Measurements from ENCODE around the gene ZNF892. TPM values are rescaled to one million over a fixed set of nuclear protein-coding genes. Genes with fewer than 3 reads are reported as not detected.

ZNF892 gene
- total RNA-seq, 1 donor from 2014 or later: 20.2 TPM

GRCh38 chr2:95165371-95166064 is 41.8 kb upstream of the ZNF892 start, which contains the start of gene ZNF2:
Gene ZNF2 (plus strand): TSS chr2:95165809. CDS start chr2:95176227, 10,418 bp downstream.
- Mint-ChIP-seq H3K27me3 (ENCODE audit: low read depth) (no peaks in the 10 kb centered on the region), H3K36me3 (ENCODE audit: low read depth) (no peaks in the 10 kb centered on the region), H3K4me3 (peak within 1 kb of the TSS; percentile 100), H3K27ac (ENCODE audit: unreplicated experiment) (peak within 1 kb of the TSS; percentile 98), H3K4me1 (peaks cover 31% of the 10 kb centered on the region), H3K9me3 (no peaks in the 10 kb centered on the region)
- TF ChIP-seq, protein P1, sequence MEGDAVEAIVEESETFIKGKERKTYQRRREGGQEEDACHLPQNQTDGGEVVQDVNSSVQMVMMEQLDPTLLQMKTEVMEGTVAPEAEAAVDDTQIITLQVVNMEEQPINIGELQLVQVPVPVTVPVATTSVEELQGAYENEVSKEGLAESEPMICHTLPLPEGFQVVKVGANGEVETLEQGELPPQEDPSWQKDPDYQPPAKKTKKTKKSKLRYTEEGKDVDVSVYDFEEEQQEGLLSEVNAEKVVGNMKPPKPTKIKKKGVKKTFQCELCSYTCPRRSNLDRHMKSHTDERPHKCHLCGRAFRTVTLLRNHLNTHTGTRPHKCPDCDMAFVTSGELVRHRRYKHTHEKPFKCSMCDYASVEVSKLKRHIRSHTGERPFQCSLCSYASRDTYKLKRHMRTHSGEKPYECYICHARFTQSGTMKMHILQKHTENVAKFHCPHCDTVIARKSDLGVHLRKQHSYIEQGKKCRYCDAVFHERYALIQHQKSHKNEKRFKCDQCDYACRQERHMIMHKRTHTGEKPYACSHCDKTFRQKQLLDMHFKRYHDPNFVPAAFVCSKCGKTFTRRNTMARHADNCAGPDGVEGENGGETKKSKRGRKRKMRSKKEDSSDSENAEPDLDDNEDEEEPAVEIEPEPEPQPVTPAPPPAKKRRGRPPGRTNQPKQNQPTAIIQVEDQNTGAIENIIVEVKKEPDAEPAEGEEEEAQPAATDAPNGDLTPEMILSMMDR (conservative IDR thresholded peaks at IDR 0.05): no peak
- DNase-seq (ENCODE audit: low read depth, low spot score): peak; percentile 92

- H3K4me3 Mint-ChIP-seq: peak overlapping the region; percentile 100
- H3K36me3 Mint-ChIP-seq (ENCODE audit: low read depth): no peaks in the 10 kb centered on the region
Observed at GRCh38 chr2:95166065-95166763, 41.1 kb upstream of the ZNF892 start.

DNA sequence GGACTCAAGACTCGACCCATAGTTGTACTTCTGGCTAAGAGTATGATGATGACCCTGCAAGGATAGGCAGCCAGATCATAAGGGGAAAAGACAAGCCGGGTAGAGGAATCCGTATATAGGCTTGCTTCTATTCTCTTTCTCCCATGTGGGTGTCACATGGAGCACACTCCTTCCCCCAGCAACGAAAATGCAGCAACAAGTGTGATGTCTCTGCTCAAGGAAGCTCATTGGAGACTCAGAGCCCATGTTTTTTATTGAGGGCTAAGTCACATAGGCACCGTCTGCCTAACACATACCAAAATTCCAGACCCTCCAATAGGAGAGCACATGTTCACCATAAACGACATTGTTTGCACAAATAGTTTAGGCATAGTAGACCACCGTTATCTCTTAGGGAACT is 35.4 kb upstream of the ZNF892 start:
- H3K4me3 Mint-ChIP-seq: no peak overlapping the region

More at GRCh38 chr2:95166065-95166763, 41.1 kb upstream of the ZNF892 start:
- Mint-ChIP-seq H3K27ac (ENCODE audit: unreplicated experiment) (peak overlapping the region; percentile 45), H3K9me3 (no peaks in the 10 kb centered on the region), H3K27me3 (ENCODE audit: low read depth) (no peaks in the 10 kb centered on the region), H3K4me1 (peaks cover 31% of the 10 kb centered on the region)
- no peak for DNase-seq (ENCODE audit: low read depth, low spot score)
- TF ChIP-seq, protein P1 (conservative IDR thresholded peaks at IDR 0.05): no peak

GRCh38 chr2:95174031-95174542 is 33.2 kb upstream of the ZNF892 start:
- no peaks in the 10 kb centered on the region for H3K27me3 Mint-ChIP-seq (ENCODE audit: low read depth)
- TF ChIP-seq, protein P1 (conservative IDR thresholded peaks at IDR 0.05): no peak
- H3K4me3 Mint-ChIP-seq: no peak overlapping the region
- H3K4me1 Mint-ChIP-seq: no peaks in the 10 kb centered on the region
- DNase-seq (ENCODE audit: low read depth, low spot score): no peak
- H3K27ac Mint-ChIP-seq (ENCODE audit: unreplicated experiment): no peak overlapping the region
- peaks cover 5% of the 10 kb centered on the region for H3K36me3 Mint-ChIP-seq (ENCODE audit: low read depth)
- H3K9me3 Mint-ChIP-seq: no peaks in the 10 kb centered on the region

More for the DNA sequence above, 35.4 kb upstream of the ZNF892 start:
- Mint-ChIP-seq H3K36me3 (ENCODE audit: low read depth) (peaks cover under 1% of the 10 kb centered on the region), H3K4me1 (peaks cover under 1% of the 10 kb centered on the region), H3K9me3 (no peaks in the 10 kb centered on the region), H3K27ac (ENCODE audit: unreplicated experiment) (no peak overlapping the region), H3K27me3 (ENCODE audit: low read depth) (no peaks in the 10 kb centered on the region)
- TF ChIP-seq, protein P1 (conservative IDR thresholded peaks at IDR 0.05): no peak
- no peak for DNase-seq (ENCODE audit: low read depth, low spot score)

DNA sequence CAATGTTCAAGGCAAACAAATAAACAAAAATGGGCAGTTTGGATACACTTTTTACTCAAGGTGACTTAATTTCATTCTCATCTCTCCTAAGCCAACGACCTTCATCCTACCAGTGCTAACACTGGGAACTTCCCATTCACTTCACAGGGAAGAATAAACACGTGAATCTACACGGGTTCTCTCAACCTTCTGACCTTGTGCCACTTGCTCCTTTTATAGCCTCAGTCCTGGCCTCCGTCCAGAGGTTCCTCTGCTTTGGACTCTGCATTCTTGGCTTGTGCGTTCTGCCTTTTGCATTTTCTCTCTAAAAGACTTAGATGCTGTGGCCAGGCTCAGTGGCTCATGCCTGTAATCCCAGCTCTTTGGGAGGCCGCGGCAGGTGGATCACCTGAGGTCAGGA is 27.9 kb upstream of the ZNF892 start:
- Mint-ChIP-seq H3K9me3 (peaks cover 3% of the 10 kb centered on the region), H3K36me3 (ENCODE audit: low read depth) (peaks cover 28% of the 10 kb centered on the region), H3K27ac (ENCODE audit: unreplicated experiment) (no peak overlapping the region), H3K4me1 (no peaks in the 10 kb centered on the region), H3K27me3 (ENCODE audit: low read depth) (no peaks in the 10 kb centered on the region), H3K4me3 (no peak overlapping the region)
- no peak for DNase-seq (ENCODE audit: low read depth, low spot score)
- TF ChIP-seq, protein P1 (conservative IDR thresholded peaks at IDR 0.05): no peak
